GM15510 (cell line): Measurements from ENCODE around the gene KAT8.

Source experiments
- POLR2A ChIP-seq: IDR thresholded peaks from 3 replicates; pipeline ENCODE4 v1.6.1; 2011; ENCODE audit warnings: borderline replicate concordance; ENCODE audit not compliant: insufficient read length; ENCODE audit errors: extremely low read depth

KAT8 gene

GRCh38 chr16:31080756-31081419 is 36.6 kb upstream of the KAT8 start:
- TF ChIP-seq POLR2A: no peak

- no peak for TF ChIP-seq POLR2A
Measured at GRCh38 chr16:31081428-31082351, 35.8 kb upstream of the KAT8 start.

- TF ChIP-seq POLR2A: no peak
Measured at GRCh38 chr16:31082368-31083045, 35.0 kb upstream of the KAT8 start.

GRCh38 chr16:31083081-31083480 is 34.4 kb upstream of the KAT8 start:
- no peak for TF ChIP-seq POLR2A

- TF ChIP-seq POLR2A: no peak
Measured at GRCh38 chr16:31083556-31083955, 33.9 kb upstream of the KAT8 start.

GRCh38 chr16:31083981-31084380 is 33.5 kb upstream of the KAT8 start:
- no peak for TF ChIP-seq POLR2A

GRCh38 chr16:31084584-31085302 is 32.7 kb upstream of the KAT8 start:
- TF ChIP-seq POLR2A: no peak

GRCh38 chr16:31085411-31085810 is 32.1 kb upstream of the KAT8 start:
- no peak for TF ChIP-seq POLR2A

- TF ChIP-seq POLR2A: no peak
Measured at GRCh38 chr16:31085873-31086628, 31.4 kb upstream of the KAT8 start.

- TF ChIP-seq POLR2A: no peak
Measured at GRCh38 chr16:31086629-31086906, 30.9 kb upstream of the KAT8 start.

- no peak for TF ChIP-seq POLR2A
Measured at GRCh38 chr16:31087481-31087880, 30.0 kb upstream of the KAT8 start.

GRCh38 chr16:31087971-31088370 is 29.5 kb upstream of the KAT8 start:
- TF ChIP-seq POLR2A: no peak

- no peak for TF ChIP-seq POLR2A
Measured at GRCh38 chr16:31088459-31089183, 28.8 kb upstream of the KAT8 start, which contains the start of gene PRSS53. PRSS53 (minus strand) TSS chr16:31088943; CDS start chr16:31088809, 134 bp downstream.
